GM19395 (cell line): ENCODE measurements around the gene KRTAP4-6.
"Not testable (repeated sequence)": the region's sequence is repeated elsewhere in the genome, so short reads cannot be mapped to it uniquely, and the experiment has no call there.

Experiments
- ATAC-seq: cut with Tn5 transposase; IDR thresholded peaks from one replicate; pipeline ENCODE4 v1.9.1; 2021; ENCODE audit warnings: mild to moderate bottlenecking, moderate library complexity; ENCODE audit not compliant: unreplicated experiment

Gene KRTAP4-6

GRCh38 chr17:41108728-41109386, 31.5 kb downstream of the KRTAP4-6 start:
- ATAC-seq, result not testable (repeated sequence)

GRCh38 chr17:41107941-41108450, 32.3 kb downstream of the KRTAP4-6 start:
- ATAC-seq, result no peak

GRCh38 chr17:41105347-41105746, 35.0 kb downstream of the KRTAP4-6 start, which contains the start of gene KRTAP4-9:
Gene KRTAP4-9, plus strand, starts transcription at chr17:41105389. Its CDS starts 0 bp downstream, at chr17:41105389.
- not testable (repeated sequence) for ATAC-seq

- ATAC-seq, result not testable (repeated sequence)
These were observed 35.8 kb downstream of the KRTAP4-6 start for GRCh38 chr17:41104386-41105038.

- ATAC-seq, result no peak
These were observed 36.4 kb downstream of the KRTAP4-6 start for GRCh38 chr17:41103896-41104295.

- no peak for ATAC-seq
These were observed 38.6 kb downstream of the KRTAP4-6 start, which contains the start of gene KRTAP4-16 for GRCh38 chr17:41101586-41102259. Gene KRTAP4-16, minus strand, starts transcription at chr17:41102209. Its CDS starts 0 bp downstream, at chr17:41102209.

GRCh38 chr17:41099682-41100480, 40.5 kb downstream of the KRTAP4-6 start:
- not testable (repeated sequence) for ATAC-seq

- no peak for ATAC-seq
These were observed 41.9 kb downstream of the KRTAP4-6 start for GRCh38 chr17:41098481-41098880.

- ATAC-seq, result no peak
These were observed 42.3 kb downstream of the KRTAP4-6 start, which contains the start of gene KRTAP4-8 for GRCh38 chr17:41098042-41098441. Gene KRTAP4-8, minus strand, starts transcription at chr17:41098142. Its CDS starts 58 bp downstream, at chr17:41098084.

- ATAC-seq, result no peak
These were observed 44.3 kb downstream of the KRTAP4-6 start for GRCh38 chr17:41096055-41096454.
